ENCODE measurements around the gene NSUN2. TPM values are rescaled to one million over a fixed set of nuclear protein-coding genes. Genes with fewer than 3 reads are reported as not detected.

The NSUN2 gene
- total RNA-seq, 1 donor from 2014 or later = 93.3 TPM

- ChIA-PET POLR2A (interaction anchor here (0.6 kb wide), 1 partner anchor 71 kb away, joined by 4 read pairs; no protein-coding TSS in a partner anchor), CTCF (no interaction called here)
- no peaks in the 10 kb centered on the region for H3K36me3 Mint-ChIP-seq (ENCODE audit: low read depth)
- ATAC-seq (ENCODE audit: low read depth) (no peak), DNase-seq (no peak)
- peaks cover 9% of the 10 kb centered on the region for H3K27me3 Mint-ChIP-seq
- H3K9me3 Mint-ChIP-seq = peaks cover 3% of the 10 kb centered on the region
- H3K27ac Mint-ChIP-seq = no peak overlapping the region
- TF ChIP-seq, protein P1, sequence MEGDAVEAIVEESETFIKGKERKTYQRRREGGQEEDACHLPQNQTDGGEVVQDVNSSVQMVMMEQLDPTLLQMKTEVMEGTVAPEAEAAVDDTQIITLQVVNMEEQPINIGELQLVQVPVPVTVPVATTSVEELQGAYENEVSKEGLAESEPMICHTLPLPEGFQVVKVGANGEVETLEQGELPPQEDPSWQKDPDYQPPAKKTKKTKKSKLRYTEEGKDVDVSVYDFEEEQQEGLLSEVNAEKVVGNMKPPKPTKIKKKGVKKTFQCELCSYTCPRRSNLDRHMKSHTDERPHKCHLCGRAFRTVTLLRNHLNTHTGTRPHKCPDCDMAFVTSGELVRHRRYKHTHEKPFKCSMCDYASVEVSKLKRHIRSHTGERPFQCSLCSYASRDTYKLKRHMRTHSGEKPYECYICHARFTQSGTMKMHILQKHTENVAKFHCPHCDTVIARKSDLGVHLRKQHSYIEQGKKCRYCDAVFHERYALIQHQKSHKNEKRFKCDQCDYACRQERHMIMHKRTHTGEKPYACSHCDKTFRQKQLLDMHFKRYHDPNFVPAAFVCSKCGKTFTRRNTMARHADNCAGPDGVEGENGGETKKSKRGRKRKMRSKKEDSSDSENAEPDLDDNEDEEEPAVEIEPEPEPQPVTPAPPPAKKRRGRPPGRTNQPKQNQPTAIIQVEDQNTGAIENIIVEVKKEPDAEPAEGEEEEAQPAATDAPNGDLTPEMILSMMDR (IDR thresholded peaks at IDR 0.05) = no peak
- intact Hi-C loops (cut with micrococcal nuclease) = no loop called here
- H3K4me3 Mint-ChIP-seq = no peak overlapping the region
- H3K4me1 Mint-ChIP-seq = no peaks in the 10 kb centered on the region
Measured at GRCh38 chr5:6551287-6551954, 81.4 kb downstream of the NSUN2 start.

DNA sequence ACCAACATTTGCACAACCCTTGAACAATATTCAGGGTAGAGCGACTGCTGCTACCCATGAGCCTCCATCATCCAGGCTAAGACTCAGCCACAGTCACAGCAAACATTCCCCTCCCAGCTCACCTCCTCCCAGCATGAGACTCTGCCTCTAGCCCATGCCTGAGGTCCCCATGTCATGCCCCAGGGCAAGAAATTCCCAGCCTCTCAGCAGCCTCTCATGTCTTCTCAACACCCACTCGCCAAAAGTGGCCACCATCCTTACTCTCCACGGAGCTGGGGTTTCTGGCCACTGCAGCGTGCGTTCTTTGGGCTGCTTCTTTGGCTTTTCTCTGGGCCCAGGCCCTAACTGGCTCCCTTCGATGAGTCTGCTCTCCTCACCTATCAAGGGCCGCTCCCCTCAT, 82.2 kb downstream of the NSUN2 start:
- H3K27ac Mint-ChIP-seq = no peak overlapping the region
- intact Hi-C loops (cut with micrococcal nuclease) = no loop called here
- no peaks in the 10 kb centered on the region for H3K4me1 Mint-ChIP-seq
- ATAC-seq (ENCODE audit: low read depth) (no peak), DNase-seq (no peak)
- no peak overlapping the region for H3K4me3 Mint-ChIP-seq
- ChIA-PET CTCF (no interaction called here), POLR2A (no interaction called here)
- peaks cover 3% of the 10 kb centered on the region for H3K9me3 Mint-ChIP-seq
- TF ChIP-seq, protein P1 (IDR thresholded peaks at IDR 0.05) = no peak
- H3K27me3 Mint-ChIP-seq = peaks cover 5% of the 10 kb centered on the region
- H3K36me3 Mint-ChIP-seq (ENCODE audit: low read depth) = no peaks in the 10 kb centered on the region

Other genes starting within 250 kb of the NSUN2 start
- gene UBE2QL1, start 184.2 kb downstream of the NSUN2 start, total RNA-seq = 1.2 and 1.3 TPM in 2 replicates
- gene SRD5A1, start 396 bp upstream of the NSUN2 start, total RNA-seq = 11.5 and 14.8 TPM in 2 replicates
- 42.4 and 51.2 TPM in 2 replicates for gene TENT4A, start 80.4 kb upstream of the NSUN2 start, total RNA-seq